HG02981 (cell line): ENCODE measurements around the gene POP4.
"Not testable (repeated sequence)": the region's sequence is repeated elsewhere in the genome, so short reads cannot be mapped to it uniquely, and the experiment has no call there.

Experiments
- ATAC-seq: cut with Tn5 transposase; IDR thresholded peaks from one replicate; pipeline ENCODE4 v1.9.1; 2021; ENCODE audit warnings: mild to moderate bottlenecking, moderate library complexity; ENCODE audit not compliant: unreplicated experiment

Gene POP4

GRCh38 chr19:29610574-29611271 is 4.6 kb downstream of the POP4 start:
- peak; percentile 87 for ATAC-seq

DNA sequence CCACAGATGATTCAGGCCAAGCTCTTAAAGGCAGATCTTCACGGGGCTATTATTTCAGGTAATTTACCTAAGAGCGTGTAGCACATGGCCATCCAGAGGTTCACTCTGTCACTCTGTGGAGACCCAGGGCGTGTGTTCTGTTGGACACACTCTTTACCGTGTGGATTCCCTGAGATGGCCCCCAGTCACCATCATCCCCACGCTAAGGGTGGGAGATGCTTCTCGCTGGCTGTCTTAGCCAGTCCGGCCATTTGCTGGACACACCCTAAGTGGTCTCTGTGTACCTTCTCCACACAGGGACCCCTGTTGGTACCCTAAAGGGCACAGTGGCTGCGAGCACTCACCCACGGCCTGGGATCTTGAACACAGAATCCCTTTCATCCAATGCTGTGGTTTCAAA is 6.0 kb downstream of the POP4 start:
- ATAC-seq: no peak

DNA sequence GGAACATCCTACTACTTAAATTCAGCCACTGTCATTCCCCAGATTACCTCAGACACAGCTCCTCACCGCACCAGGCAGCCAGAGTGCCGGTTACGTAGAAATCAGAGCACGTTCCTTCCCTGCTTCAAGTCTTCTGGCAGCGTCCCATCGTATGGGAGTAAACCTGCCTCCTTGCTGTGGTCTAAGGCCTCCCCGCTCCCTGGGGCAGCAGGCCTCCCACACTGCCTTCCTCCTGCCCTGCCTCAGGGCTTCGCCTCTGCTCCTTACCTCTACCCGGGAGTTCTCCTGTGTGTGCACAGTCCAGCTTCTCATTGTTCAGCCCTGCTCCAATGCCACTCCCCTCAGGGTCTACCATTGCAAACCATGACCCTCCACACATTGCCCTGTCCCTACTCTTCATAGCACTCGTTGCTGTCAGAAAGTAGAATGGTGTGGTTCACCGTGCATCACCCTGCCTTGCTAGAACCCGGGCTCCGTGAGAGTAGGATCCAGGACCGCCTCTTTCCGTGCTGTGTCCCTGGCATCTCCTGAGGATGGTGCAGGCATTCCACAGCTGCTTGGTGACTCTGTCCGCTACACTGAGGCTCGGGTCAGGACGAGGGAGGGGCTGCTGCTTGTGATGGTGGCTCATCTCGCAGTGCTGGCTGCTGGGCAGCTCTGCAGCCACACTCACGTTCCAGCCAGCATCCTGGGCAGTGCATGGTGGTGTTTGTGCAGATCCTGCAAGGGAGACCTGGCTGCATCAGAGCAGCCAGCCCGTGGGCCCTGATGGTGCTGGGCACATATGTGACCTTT is 6.9 kb downstream of the POP4 start:
- ATAC-seq: no peak

DNA sequence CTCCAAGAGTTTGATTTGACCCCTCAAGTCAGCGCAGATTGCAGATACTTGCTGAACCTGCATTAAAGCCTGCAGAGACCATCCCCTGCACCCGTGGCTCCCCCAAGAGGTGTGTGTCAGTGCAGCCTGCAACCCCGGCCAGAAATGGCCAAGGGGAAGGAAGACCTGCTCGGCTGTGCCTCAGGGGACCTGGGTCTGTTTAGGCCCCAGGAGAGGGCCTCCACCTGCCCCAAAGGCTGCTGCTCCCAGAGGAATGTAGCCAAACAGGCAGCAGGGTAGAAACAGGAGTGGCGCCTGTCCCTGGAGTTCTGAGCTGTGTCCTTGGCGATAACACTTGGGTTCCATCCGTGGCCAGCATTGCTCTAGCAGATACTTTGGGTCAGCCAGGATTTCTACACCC is 8.0 kb downstream of the POP4 start:
- no peak for ATAC-seq

DNA sequence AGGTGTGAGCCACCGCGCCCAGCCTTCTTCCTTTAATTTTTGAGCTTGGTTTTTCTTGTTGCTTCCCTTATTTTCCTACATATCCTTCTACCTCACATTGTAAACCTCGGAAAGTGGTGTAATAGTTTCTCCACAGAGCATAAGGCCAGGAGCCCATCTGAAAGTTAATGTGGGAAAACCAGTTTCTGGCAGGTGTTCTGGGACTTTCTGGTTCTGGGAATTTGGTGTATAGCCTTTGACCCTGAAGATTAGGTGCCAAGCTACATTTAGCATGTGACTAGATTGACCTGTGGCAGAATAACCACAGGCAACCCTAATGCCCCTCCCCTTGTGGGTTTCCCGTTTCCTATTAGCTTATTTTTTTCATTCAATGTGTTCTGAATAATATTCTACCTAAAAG is 8.7 kb downstream of the POP4 start:
- ATAC-seq: no peak

- ATAC-seq: no peak
Measured at GRCh38 chr19:29615891-29616425, 9.9 kb downstream of the POP4 start.

DNA sequence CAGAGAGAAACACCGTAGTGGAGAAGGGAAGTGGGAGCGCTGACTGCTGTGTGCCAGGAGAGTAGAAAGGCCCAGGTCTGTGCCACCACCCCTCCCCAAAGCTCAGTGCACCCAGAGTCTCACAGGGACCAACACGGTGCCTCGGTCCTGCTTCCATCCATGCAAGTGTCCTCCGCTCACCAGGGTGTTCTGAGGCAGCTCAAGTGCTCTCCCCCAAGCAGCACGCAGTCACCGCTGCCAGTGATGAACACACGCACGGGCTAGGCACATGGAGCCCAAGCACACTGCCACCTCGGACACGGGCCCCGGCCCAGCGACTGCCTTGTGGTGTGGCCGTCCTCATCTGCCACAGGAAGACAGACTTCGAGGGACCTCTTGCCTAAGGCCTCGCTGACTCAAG is 10.5 kb downstream of the POP4 start:
- ATAC-seq: no peak

DNA sequence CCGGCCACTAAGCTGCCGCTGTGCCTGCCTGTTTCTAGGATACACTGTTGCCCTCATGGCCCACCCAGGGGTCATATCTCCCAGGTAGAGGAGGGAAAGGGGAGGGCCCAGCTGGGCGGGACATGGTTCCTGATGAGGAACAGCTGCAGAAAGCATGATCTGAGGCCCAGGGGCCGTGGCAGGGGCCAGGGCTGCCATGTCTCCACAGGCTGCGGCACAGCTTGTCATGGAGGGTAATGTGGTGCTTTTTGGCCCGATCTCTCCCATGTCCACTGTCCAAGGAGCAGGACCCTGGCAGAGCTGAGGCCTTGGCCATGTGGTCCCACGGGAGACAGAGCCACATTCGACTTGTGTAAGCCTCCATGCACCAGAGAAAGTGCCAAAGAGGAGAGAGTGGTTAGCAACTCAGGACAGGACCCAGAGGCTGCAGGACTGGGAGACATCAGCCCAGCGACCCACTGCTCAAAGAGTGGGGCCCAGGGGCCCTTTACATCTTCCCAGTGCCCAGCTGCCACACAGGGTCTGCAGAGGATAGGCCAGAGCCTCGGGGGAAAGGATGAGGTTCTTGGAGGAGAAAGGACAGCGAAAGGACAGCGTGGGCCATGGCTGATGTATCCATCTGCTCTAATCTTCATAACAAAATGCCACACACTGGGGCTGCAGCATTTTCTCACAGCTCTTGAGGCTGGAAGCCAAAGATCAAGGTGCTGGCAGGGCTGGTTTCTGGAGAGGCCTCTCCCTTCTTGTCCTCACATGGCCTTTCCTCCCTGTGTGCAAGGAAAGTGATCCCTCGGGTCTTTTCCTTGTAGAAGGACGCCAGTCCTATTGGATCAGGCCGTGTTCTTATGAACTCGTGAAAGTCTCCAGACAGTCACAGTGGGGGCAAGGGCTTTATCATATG is 11.5 kb downstream of the POP4 start:
- no peak for ATAC-seq

- ATAC-seq: no peak
Measured at GRCh38 chr19:29618434-29618833, 12.4 kb downstream of the POP4 start.

DNA sequence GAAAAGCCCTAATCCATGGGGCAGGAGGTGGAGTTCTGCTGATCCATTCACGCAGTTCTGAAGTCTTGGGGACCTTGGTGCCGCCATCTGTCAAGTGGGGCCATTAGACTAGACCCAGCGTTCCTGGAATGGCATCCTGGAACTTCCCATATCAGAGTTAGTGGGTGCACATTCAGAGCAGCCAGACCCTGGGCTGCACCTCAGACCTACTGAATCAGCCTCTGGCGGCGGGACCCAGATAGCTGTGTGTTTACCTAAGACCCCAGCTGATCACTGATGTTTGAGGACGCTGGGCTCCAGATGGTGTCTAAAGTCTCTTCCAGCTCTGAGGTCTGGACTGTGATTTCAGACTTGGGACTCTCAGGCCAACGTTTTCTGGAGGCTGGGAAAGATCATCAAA is 12.8 kb downstream of the POP4 start:
- ATAC-seq: no peak

DNA sequence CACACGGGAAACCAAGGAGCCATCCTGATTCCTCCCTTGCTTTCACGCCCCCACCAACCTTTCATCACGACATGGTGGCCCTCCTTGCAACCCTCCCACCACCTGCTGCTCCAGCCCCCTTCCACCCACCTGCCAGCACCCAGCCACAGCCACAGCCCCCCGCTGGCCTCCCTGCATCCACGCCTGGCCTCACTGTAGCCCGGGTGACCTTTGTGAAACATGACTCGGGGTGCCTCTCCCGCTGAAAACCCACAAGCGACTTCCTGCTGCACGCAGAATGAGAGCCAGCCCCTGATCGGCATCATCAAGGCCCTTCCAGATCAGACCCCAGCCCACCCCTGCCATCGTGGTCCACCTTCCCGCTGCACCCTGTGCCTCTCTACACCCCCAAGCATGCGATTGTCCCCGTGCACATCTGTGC is 14.9 kb downstream of the POP4 start:
- ATAC-seq: no peak

GRCh38 chr19:29622166-29623070 is 16.3 kb downstream of the POP4 start:
- no peak for ATAC-seq

GRCh38 chr19:29623726-29624488 is 17.8 kb downstream of the POP4 start:
- no peak for ATAC-seq

- no peak for ATAC-seq
Measured at GRCh38 chr19:29624489-29625185, 18.6 kb downstream of the POP4 start.

GRCh38 chr19:29625186-29625651 is 19.1 kb downstream of the POP4 start:
- ATAC-seq: no peak

GRCh38 chr19:29626386-29626785 is 20.3 kb downstream of the POP4 start:
- ATAC-seq: no peak

GRCh38 chr19:29626832-29627231 is 20.7 kb downstream of the POP4 start:
- not testable (repeated sequence) for ATAC-seq

DNA sequence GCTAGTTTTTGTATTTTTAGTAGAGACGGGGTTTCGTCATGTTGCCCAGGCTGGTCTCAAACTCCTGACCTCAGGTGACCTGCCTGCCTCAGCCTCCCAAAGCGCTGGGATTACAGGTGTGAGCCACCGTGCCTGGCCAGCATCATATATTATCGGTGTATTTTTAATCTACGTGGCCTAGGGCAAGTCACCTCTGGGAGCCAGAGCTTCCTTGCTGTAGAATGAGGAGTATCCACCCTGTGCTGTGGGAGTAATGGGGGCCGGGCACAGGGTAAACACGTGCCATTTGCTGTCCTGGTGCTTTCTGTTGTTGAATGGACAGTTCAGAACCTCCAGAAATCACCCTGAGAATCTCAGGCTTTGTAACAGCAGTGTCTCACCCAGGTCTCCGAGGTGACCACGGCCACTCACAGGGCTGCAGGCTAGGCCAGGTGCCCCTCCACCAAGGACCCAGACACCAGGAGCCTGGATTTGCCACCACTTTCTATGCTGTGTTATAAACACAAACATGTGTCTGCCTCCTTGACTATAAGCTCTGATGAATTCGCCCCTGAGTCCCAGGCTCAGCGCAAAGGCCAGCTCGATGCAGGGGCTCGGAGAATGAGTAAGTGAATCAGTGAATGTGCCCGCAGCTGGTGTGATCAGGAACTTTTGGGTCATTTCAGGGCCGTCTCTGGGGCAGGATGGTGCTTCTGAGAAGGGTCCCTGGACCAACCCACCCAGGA is 22.7 kb downstream of the POP4 start:
- no peak for ATAC-seq
